Dorsolateral prefrontal cortex (tissue), 118 donors: ENCODE measurements around the gene HMBS. TPM values are rescaled to one million over a fixed set of nuclear protein-coding genes. Genes with fewer than 3 reads are reported as not detected.

ENCODE experiments used
- total RNA-seq, 120 experiments: library from RNA; stranded (reverse); gene quantifications; one replicate each; pipeline versions ENCODE4 v1.2.3 to v1.2.4, GENCODE V29; 2022

The HMBS gene
- total RNA-seq, 120 experiments from 2014 or later, result 6.8 to 18.6 (median 12.6) TPM

Other genes starting within 250 kb of the HMBS start
- not detected for gene CXCR5, start 201.0 kb upstream of the HMBS start, total RNA-seq
- 10 to 100 TPM; 18.7 to 59.0 (median 28.4) TPM for gene BCL9L, start 159.0 kb upstream of the HMBS start, total RNA-seq
- gene UPK2, start 128.6 kb upstream of the HMBS start, total RNA-seq, result 1 to 10 TPM in 3 of 120 experiments, under 1 TPM in 24, not detected in 93; 0.43 to 1.2 (median 0.59) TPM
- under 1 TPM in 1 of 120 experiments, not detected in 119; 0.44 TPM for gene FOXR1, start 113.1 kb upstream of the HMBS start, total RNA-seq
- gene CENATAC, start 86.7 kb upstream of the HMBS start, total RNA-seq, result 100 to 1,000 TPM in 1 of 120 experiments, 10 to 100 TPM in 119; 37.7 to 109 (median 64.9) TPM
- 100 to 1,000 TPM; 267 to 575 (median 429) TPM for gene RPS25, start 66.5 kb upstream of the HMBS start, total RNA-seq
- gene TRAPPC4, start 66.1 kb upstream of the HMBS start, total RNA-seq, result 10 to 100 TPM; 29.3 to 71.5 (median 49.7) TPM
- 10 to 100 TPM in 100 of 120 experiments, 1 to 10 TPM in 20; 6.9 to 20.8 (median 12.6) TPM for gene SLC37A4, start 54.0 kb upstream of the HMBS start, total RNA-seq
- gene HYOU1, start 27.7 kb upstream of the HMBS start, total RNA-seq, result 100 to 1,000 TPM in 118 of 120 experiments, 10 to 100 TPM in 2; 94.9 to 199 (median 139) TPM
- 10 to 100 TPM; 33.3 to 65.7 (median 50.5) TPM for gene VPS11, start 17.1 kb upstream of the HMBS start, total RNA-seq
- gene DPAGT1, start 17.0 kb downstream of the HMBS start, total RNA-seq, result 10 to 100 TPM; 18.3 to 47.3 (median 30.8) TPM
- 10 to 100 TPM; 26.6 to 76.4 (median 50.5) TPM for gene C2CD2L, start 22.5 kb downstream of the HMBS start, total RNA-seq
- gene HINFP, start 36.7 kb downstream of the HMBS start, total RNA-seq, result 10 to 100 TPM; 29.8 to 70.5 (median 47.9) TPM
- gene ABCG4, start 64.2 kb downstream of the HMBS start, total RNA-seq, result 10 to 100 TPM in 116 of 120 experiments, 1 to 10 TPM in 4; 5.2 to 31.5 (median 18.1) TPM
- 10 to 100 TPM in 48 of 120 experiments, 1 to 10 TPM in 72; 5.5 to 16.3 (median 9.4) TPM for gene NLRX1, start 83.8 kb downstream of the HMBS start, total RNA-seq
- 1 to 10 TPM in 3 of 120 experiments, under 1 TPM in 11, not detected in 106; 0.13 to 1.2 (median 0.40) TPM for gene NHERF4, start 100.6 kb downstream of the HMBS start, total RNA-seq
- 10 to 100 TPM; 22.9 to 40.0 (median 30.5) TPM for gene CBL, start 121.5 kb downstream of the HMBS start, total RNA-seq
- gene MCAM, start 232.2 kb downstream of the HMBS start, total RNA-seq, result 100 to 1,000 TPM in 2 of 120 experiments, 10 to 100 TPM in 118; 17.4 to 120 (median 43.4) TPM
- 10 to 100 TPM; 15.9 to 31.2 (median 24.4) TPM for gene RNF26, start 249.6 kb downstream of the HMBS start, total RNA-seq